ENCODE measurements around the gene SULT1A4. TPM values are rescaled to one million over a fixed set of nuclear protein-coding genes. Genes with fewer than 3 reads are reported as not detected.
"Not testable (repeated sequence)": the region's sequence is repeated elsewhere in the genome, so short reads cannot be mapped to it uniquely, and the experiment has no call there.

SULT1A4 gene
- total and polyA plus RNA-seq, 2 experiments from 2014 or later, result 0.42 to 2.5 TPM

DNA sequence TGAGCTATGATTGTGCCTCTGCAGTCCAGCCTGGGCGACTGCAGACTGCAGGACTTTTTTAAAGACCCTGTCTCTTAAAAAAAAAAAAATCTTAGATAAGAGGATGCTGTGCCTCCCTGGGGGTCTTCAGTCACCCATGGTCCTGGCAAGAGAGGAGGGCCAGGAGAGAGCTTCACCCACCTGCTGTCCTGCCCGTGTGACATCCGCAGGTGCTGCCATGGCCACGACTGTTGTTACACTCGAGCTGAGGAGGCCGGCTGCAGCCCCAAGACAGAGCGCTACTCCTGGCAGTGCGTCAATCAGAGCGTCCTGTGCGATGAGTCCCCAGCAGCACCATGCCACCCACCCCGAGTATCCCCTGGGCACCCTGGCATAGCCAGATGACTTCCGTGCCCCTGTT is 22.6 kb downstream of the SULT1A4 start:
- not testable (repeated sequence) for H3K4me3 ChIP-seq; H3K4me1 ChIP-seq (ENCODE audit: low read depth); H3K27ac ChIP-seq; DNase-seq (ENCODE audit: low read depth in 1 of 2, low spot score in 1 of 2); H3K36me3 ChIP-seq; H3K9me3 ChIP-seq (ENCODE audit: low read depth); H3K27me3 ChIP-seq

DNA sequence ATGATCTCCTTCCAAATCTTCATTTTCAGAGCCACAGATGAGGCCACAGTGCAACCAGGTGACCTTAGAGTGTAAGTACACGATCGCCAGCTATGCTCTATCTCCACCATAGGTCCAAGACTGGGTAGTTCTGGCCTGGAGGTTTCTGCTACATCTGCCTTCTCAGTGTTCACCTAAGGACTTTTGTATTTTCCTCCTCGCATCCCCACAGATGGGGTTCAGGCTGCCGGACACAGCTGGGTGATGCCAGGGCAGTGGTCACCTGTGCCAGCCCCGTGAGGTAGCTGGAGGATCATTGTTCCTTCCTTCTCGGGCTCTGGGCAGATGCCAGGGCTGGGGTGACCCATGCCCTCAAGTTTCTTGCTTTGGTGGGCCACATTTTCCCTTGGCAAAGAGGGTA is 46.6 kb downstream of the SULT1A4 start, which contains the start of gene NPIPB12:
NPIPB12 (minus strand) TSS at position 101 of the 400 bp plus-strand sequence.
- not testable (repeated sequence) for H3K27me3 ChIP-seq; H3K4me3 ChIP-seq; H3K36me3 ChIP-seq; H3K4me1 ChIP-seq (ENCODE audit: low read depth); H3K9me3 ChIP-seq (ENCODE audit: low read depth); H3K27ac ChIP-seq; DNase-seq (ENCODE audit: low read depth in 1 of 2, low spot score in 1 of 2)

Other genes starting within 250 kb of the SULT1A4 start
- gene NPIPB11, start 53.2 kb upstream of the SULT1A4 start, total RNA-seq, result 0.74 and 0.77 TPM in 2 replicates
- 1.1 and 2.0 TPM in 2 replicates for gene NPIPB11, start 53.2 kb upstream of the SULT1A4 start, polyA plus RNA-seq
- 17.1 and 27.0 TPM in 2 replicates for gene BOLA2, start 5.6 kb upstream of the SULT1A4 start, total RNA-seq
- gene BOLA2, start 5.6 kb upstream of the SULT1A4 start, polyA plus RNA-seq, result 6.6 and 7.6 TPM in 2 replicates
- gene SLX1B, start 5.4 kb upstream of the SULT1A4 start, total RNA-seq, result 17.5 and 31.1 TPM in 2 replicates
- gene SLX1B, start 5.4 kb upstream of the SULT1A4 start, polyA plus RNA-seq, result 13.6 and 18.8 TPM in 2 replicates
- 8.0 and 13.2 TPM in 2 replicates for gene NPIPB12, start 46.5 kb downstream of the SULT1A4 start, total RNA-seq
- gene NPIPB12, start 46.5 kb downstream of the SULT1A4 start, polyA plus RNA-seq, result 26.4 and 31.4 TPM in 2 replicates
- gene SPN, start 203.3 kb downstream of the SULT1A4 start, total RNA-seq, result 0.60 and 1.5 TPM in 2 replicates
- 0.85 and 1.1 TPM in 2 replicates for gene SPN, start 203.3 kb downstream of the SULT1A4 start, polyA plus RNA-seq
- 223 and 268 TPM in 2 replicates for gene QPRT, start 219.3 kb downstream of the SULT1A4 start, total RNA-seq
- gene QPRT, start 219.3 kb downstream of the SULT1A4 start, polyA plus RNA-seq, result 213 and 266 TPM in 2 replicates